Measurements from ENCODE around the gene CLEC4G.

Gene CLEC4G

GRCh38 chr19:7729211-7729610, 2.7 kb downstream of the CLEC4G start:
- H2AFZ ChIP-seq (ENCODE audit: low read length, unreplicated experiment), result no peak overlapping the region
- H3K36me3 ChIP-seq (ENCODE audit: insufficient read depth, low read length), result no peaks in the 10 kb centered on the region
- H3K79me2 ChIP-seq (ENCODE audit: control insufficient read depth, insufficient read depth, low read length, unreplicated experiment), result no peaks in the 10 kb centered on the region
- H3K4me3 ChIP-seq (ENCODE audit: low read depth, low read length), result no peak overlapping the region
- peaks cover 70% of the 10 kb centered on the region for H3K27me3 ChIP-seq (ENCODE audit: insufficient read depth, low read length)
- H3K27ac ChIP-seq (ENCODE audit: low read depth, low read length), result no peak overlapping the region
- H3K4me1 ChIP-seq (ENCODE audit: control insufficient read depth, insufficient read depth, low read length, unreplicated experiment), result no peaks in the 10 kb centered on the region

GRCh38 chr19:7725791-7726190, 6.1 kb downstream of the CLEC4G start:
- Histone ChIP-seq H3K27me3 (ENCODE audit: insufficient read depth, low read length) (peaks cover 52% of the 10 kb centered on the region), H3K4me1 (ENCODE audit: control insufficient read depth, insufficient read depth, low read length, unreplicated experiment) (no peaks in the 10 kb centered on the region), H3K79me2 (ENCODE audit: control insufficient read depth, insufficient read depth, low read length, unreplicated experiment) (no peaks in the 10 kb centered on the region), H3K4me3 (ENCODE audit: low read depth, low read length) (no peak overlapping the region), H2AFZ (ENCODE audit: low read length, unreplicated experiment) (no peak overlapping the region), H3K27ac (ENCODE audit: low read depth, low read length) (no peak overlapping the region), H3K36me3 (ENCODE audit: insufficient read depth, low read length) (no peaks in the 10 kb centered on the region)

GRCh38 chr19:7722231-7722651, 9.7 kb downstream of the CLEC4G start:
- no peaks in the 10 kb centered on the region for H3K4me1 ChIP-seq (ENCODE audit: control insufficient read depth, insufficient read depth, low read length, unreplicated experiment)
- no peak overlapping the region for H2AFZ ChIP-seq (ENCODE audit: low read length, unreplicated experiment)
- no peaks in the 10 kb centered on the region for H3K36me3 ChIP-seq (ENCODE audit: insufficient read depth, low read length)
- peaks cover 20% of the 10 kb centered on the region for H3K27me3 ChIP-seq (ENCODE audit: insufficient read depth, low read length)
- H3K79me2 ChIP-seq (ENCODE audit: control insufficient read depth, insufficient read depth, low read length, unreplicated experiment), result no peaks in the 10 kb centered on the region
- H3K27ac ChIP-seq (ENCODE audit: low read depth, low read length), result no peak overlapping the region
- H3K4me3 ChIP-seq (ENCODE audit: low read depth, low read length), result no peak overlapping the region

GRCh38 chr19:7720351-7720750, 11.6 kb downstream of the CLEC4G start:
- no peak overlapping the region for H3K4me3 ChIP-seq (ENCODE audit: low read depth, low read length)
- no peak overlapping the region for H3K27ac ChIP-seq (ENCODE audit: low read depth, low read length)
- H2AFZ ChIP-seq (ENCODE audit: low read length, unreplicated experiment), result no peak overlapping the region
- H3K27me3 ChIP-seq (ENCODE audit: insufficient read depth, low read length), result peaks cover 19% of the 10 kb centered on the region; the same call in 1 of the 2 replicates
- no peaks in the 10 kb centered on the region for H3K79me2 ChIP-seq (ENCODE audit: control insufficient read depth, insufficient read depth, low read length, unreplicated experiment)
- H3K36me3 ChIP-seq (ENCODE audit: insufficient read depth, low read length), result no peaks in the 10 kb centered on the region
- H3K4me1 ChIP-seq (ENCODE audit: control insufficient read depth, insufficient read depth, low read length, unreplicated experiment), result no peaks in the 10 kb centered on the region

GRCh38 chr19:7718668-7719067, 13.2 kb downstream of the CLEC4G start:
- Histone ChIP-seq H2AFZ (ENCODE audit: low read length, unreplicated experiment) (no peak overlapping the region), H3K36me3 (ENCODE audit: insufficient read depth, low read length) (no peaks in the 10 kb centered on the region), H3K27ac (ENCODE audit: low read depth, low read length) (no peak overlapping the region)

GRCh38 chr19:7716762-7717161, 15.1 kb downstream of the CLEC4G start:
- H3K27me3 ChIP-seq (ENCODE audit: insufficient read depth, low read length), result peaks cover 6% of the 10 kb centered on the region; the same call in 1 of the 2 replicates

More at GRCh38 chr19:7718668-7719067, 13.2 kb downstream of the CLEC4G start:
- H3K4me1 ChIP-seq (ENCODE audit: control insufficient read depth, insufficient read depth, low read length, unreplicated experiment), result no peaks in the 10 kb centered on the region
- H3K79me2 ChIP-seq (ENCODE audit: control insufficient read depth, insufficient read depth, low read length, unreplicated experiment), result no peaks in the 10 kb centered on the region
- H3K4me3 ChIP-seq (ENCODE audit: low read depth, low read length), result no peak overlapping the region
- H3K27me3 ChIP-seq (ENCODE audit: insufficient read depth, low read length), result peaks cover 10% of the 10 kb centered on the region; the same call in 1 of the 2 replicates

GRCh38 chr19:7715671-7716070, 16.2 kb downstream of the CLEC4G start:
- Histone ChIP-seq H3K27me3 (ENCODE audit: insufficient read depth, low read length) (peaks cover 6% of the 10 kb centered on the region; the same call in 1 of the 2 replicates), H3K27ac (ENCODE audit: low read depth, low read length) (no peak overlapping the region), H3K79me2 (ENCODE audit: control insufficient read depth, insufficient read depth, low read length, unreplicated experiment) (no peaks in the 10 kb centered on the region), H3K4me3 (ENCODE audit: low read depth, low read length) (no peak overlapping the region), H3K4me1 (ENCODE audit: control insufficient read depth, insufficient read depth, low read length, unreplicated experiment) (no peaks in the 10 kb centered on the region), H3K36me3 (ENCODE audit: insufficient read depth, low read length) (no peaks in the 10 kb centered on the region), H2AFZ (ENCODE audit: low read length, unreplicated experiment) (no peak overlapping the region)

More at GRCh38 chr19:7716762-7717161, 15.1 kb downstream of the CLEC4G start:
- no peak overlapping the region for H2AFZ ChIP-seq (ENCODE audit: low read length, unreplicated experiment)
- no peaks in the 10 kb centered on the region for H3K4me1 ChIP-seq (ENCODE audit: control insufficient read depth, insufficient read depth, low read length, unreplicated experiment)
- H3K79me2 ChIP-seq (ENCODE audit: control insufficient read depth, insufficient read depth, low read length, unreplicated experiment), result no peaks in the 10 kb centered on the region
- no peak overlapping the region for H3K4me3 ChIP-seq (ENCODE audit: low read depth, low read length)
- no peak overlapping the region for H3K27ac ChIP-seq (ENCODE audit: low read depth, low read length)
- no peaks in the 10 kb centered on the region for H3K36me3 ChIP-seq (ENCODE audit: insufficient read depth, low read length)

- H3K4me1 ChIP-seq (ENCODE audit: control insufficient read depth, insufficient read depth, low read length, unreplicated experiment), result no peaks in the 10 kb centered on the region
- H3K27ac ChIP-seq (ENCODE audit: low read depth, low read length), result no peak overlapping the region
- no peak overlapping the region for H3K4me3 ChIP-seq (ENCODE audit: low read depth, low read length)
- no peaks in the 10 kb centered on the region for H3K27me3 ChIP-seq (ENCODE audit: insufficient read depth, low read length)
- no peaks in the 10 kb centered on the region for H3K36me3 ChIP-seq (ENCODE audit: insufficient read depth, low read length)
- no peak overlapping the region for H2AFZ ChIP-seq (ENCODE audit: low read length, unreplicated experiment)
- H3K79me2 ChIP-seq (ENCODE audit: control insufficient read depth, insufficient read depth, low read length, unreplicated experiment), result no peaks in the 10 kb centered on the region
Observed at GRCh38 chr19:7710616-7711015, 21.3 kb downstream of the CLEC4G start.

- H2AFZ ChIP-seq (ENCODE audit: low read length, unreplicated experiment), result no peak overlapping the region
- H3K27ac ChIP-seq (ENCODE audit: low read depth, low read length), result no peak overlapping the region
- no peaks in the 10 kb centered on the region for H3K79me2 ChIP-seq (ENCODE audit: control insufficient read depth, insufficient read depth, low read length, unreplicated experiment)
- no peaks in the 10 kb centered on the region for H3K36me3 ChIP-seq (ENCODE audit: insufficient read depth, low read length)
- no peak overlapping the region for H3K4me3 ChIP-seq (ENCODE audit: low read depth, low read length)
- no peaks in the 10 kb centered on the region for H3K4me1 ChIP-seq (ENCODE audit: control insufficient read depth, insufficient read depth, low read length, unreplicated experiment)
- no peaks in the 10 kb centered on the region for H3K27me3 ChIP-seq (ENCODE audit: insufficient read depth, low read length)
Observed at GRCh38 chr19:7709932-7710460, 21.9 kb downstream of the CLEC4G start.

- Histone ChIP-seq H3K79me2 (ENCODE audit: control insufficient read depth, insufficient read depth, low read length, unreplicated experiment) (no peaks in the 10 kb centered on the region), H3K4me3 (ENCODE audit: low read depth, low read length) (no peak overlapping the region), H3K27ac (ENCODE audit: low read depth, low read length) (no peak overlapping the region), H3K36me3 (ENCODE audit: insufficient read depth, low read length) (no peaks in the 10 kb centered on the region), H2AFZ (ENCODE audit: low read length, unreplicated experiment) (no peak overlapping the region), H3K27me3 (ENCODE audit: insufficient read depth, low read length) (no peaks in the 10 kb centered on the region), H3K4me1 (ENCODE audit: control insufficient read depth, insufficient read depth, low read length, unreplicated experiment) (no peaks in the 10 kb centered on the region)
Observed at GRCh38 chr19:7706955-7707456, 24.9 kb downstream of the CLEC4G start.

GRCh38 chr19:7706188-7706954, 25.5 kb downstream of the CLEC4G start:
- Histone ChIP-seq H3K4me1 (ENCODE audit: control insufficient read depth, insufficient read depth, low read length, unreplicated experiment) (no peaks in the 10 kb centered on the region), H3K27ac (ENCODE audit: low read depth, low read length) (no peak overlapping the region), H3K79me2 (ENCODE audit: control insufficient read depth, insufficient read depth, low read length, unreplicated experiment) (no peaks in the 10 kb centered on the region), H3K4me3 (ENCODE audit: low read depth, low read length) (no peak overlapping the region), H2AFZ (ENCODE audit: low read length, unreplicated experiment) (no peak overlapping the region), H3K36me3 (ENCODE audit: insufficient read depth, low read length) (no peaks in the 10 kb centered on the region), H3K27me3 (ENCODE audit: insufficient read depth, low read length) (no peaks in the 10 kb centered on the region)

Measured in ACC112 (cell line).